Measurements from ENCODE around the gene WDR82. TPM values are rescaled to one million over a fixed set of nuclear protein-coding genes. Genes with fewer than 3 reads are reported as not detected.

WDR82 gene
- total RNA-seq, 2 experiments from 2014 or later, result 110 to 111 TPM

- ChIA-PET POLR2A (interaction anchor here (1.1 kb wide), 1 partner anchor 14 kb away, joined by 3 read pairs; no protein-coding TSS in a partner anchor), CTCF (interaction anchor here (1.3 to 11.6 kb wide), 5 partner anchors 8 to 105 kb away, joined by 3 to 148 read pairs (median 61); partner anchors contain the start of genes TLR9 and WDR82)
- Mint-ChIP-seq H3K36me3 (peaks cover 42% of the 10 kb centered on the region), H3K9me3 (no peaks in the 10 kb centered on the region), H3K27me3 (no peaks in the 10 kb centered on the region), H3K4me3 (no peak overlapping the region), H3K27ac (peak overlapping the region; percentile 74), H3K4me1 (ENCODE audit: low read depth) (peaks cover 50% of the 10 kb centered on the region)
- intact Hi-C loops (cut with micrococcal nuclease), result no loop called here
- DNase-seq, result no peak
These were observed 44.5 kb downstream of the WDR82 start for GRCh38 chr3:52233968-52234367.

- DNase-seq, result no peak
- Mint-ChIP-seq H3K27ac (no peak overlapping the region), H3K9me3 (no peaks in the 10 kb centered on the region), H3K27me3 (no peaks in the 10 kb centered on the region), H3K36me3 (peaks cover 37% of the 10 kb centered on the region), H3K4me1 (ENCODE audit: low read depth) (peaks cover 46% of the 10 kb centered on the region), H3K4me3 (no peak overlapping the region)
- POLR2A ChIA-PET, result interaction anchor here (1.8 to 2.6 kb wide), 2 partner anchors 20 to 46 kb away, joined by 6 to 16 read pairs; partner anchors contain the start of gene WDR82
- intact Hi-C loops (cut with micrococcal nuclease), result no loop called here
- CTCF ChIA-PET, result interaction anchor here (1.1 to 8.8 kb wide), 18 partner anchors 7 to 214 kb away, joined by 3 to 136 read pairs (median 14); partner anchors contain the start of genes GLYCTK, PPM1M, TLR9 and WDR82
These were observed 45.3 kb downstream of the WDR82 start for GRCh38 chr3:52233108-52233591.

- H3K4me1 Mint-ChIP-seq (ENCODE audit: low read depth), result peaks cover 41% of the 10 kb centered on the region
- no peaks in the 10 kb centered on the region for H3K27me3 Mint-ChIP-seq
- CTCF ChIA-PET, result interaction anchor here (0.6 to 8.8 kb wide), 30 partner anchors 9 to 215 kb away, joined by 3 to 136 read pairs (median 6); partner anchors contain the start of genes GLYCTK, PPM1M and WDR82
These were observed 46.0 kb downstream of the WDR82 start for GRCh38 chr3:52232279-52233107.

GRCh38 chr3:52231502-52232278, 46.8 kb downstream of the WDR82 start:
- intact Hi-C loops (cut with micrococcal nuclease), result loop anchor here (1.0 kb wide), 1 partner anchor 108 kb away; no protein-coding TSS in a partner anchor
- peaks cover 37% of the 10 kb centered on the region for H3K36me3 Mint-ChIP-seq
- ChIA-PET POLR2A (interaction anchor here (1.2 to 2.6 kb wide), 6 partner anchors 8 to 52 kb away, joined by 3 to 16 read pairs (median 5); partner anchors contain the start of gene WDR82), CTCF (interaction anchor here (0.6 to 8.8 kb wide), 37 partner anchors 9 to 216 kb away, joined by 3 to 136 read pairs (median 5); partner anchors contain the start of genes GLYCTK, PPM1M and WDR82)
- peak overlapping the region; percentile 73 for H3K27ac Mint-ChIP-seq
- H3K27me3 Mint-ChIP-seq, result no peaks in the 10 kb centered on the region
- DNase-seq, result peak; percentile 90
- no peak overlapping the region for H3K4me3 Mint-ChIP-seq
- no peaks in the 10 kb centered on the region for H3K9me3 Mint-ChIP-seq
- peaks cover 37% of the 10 kb centered on the region for H3K4me1 Mint-ChIP-seq (ENCODE audit: low read depth)

More at GRCh38 chr3:52232279-52233107, 46.0 kb downstream of the WDR82 start:
- intact Hi-C loops (cut with micrococcal nuclease), result no loop called here
- Mint-ChIP-seq H3K36me3 (peaks cover 37% of the 10 kb centered on the region), H3K4me3 (no peak overlapping the region), H3K9me3 (no peaks in the 10 kb centered on the region), H3K27ac (peak overlapping the region; percentile 38)
- POLR2A ChIA-PET, result interaction anchor here (1.4 to 2.6 kb wide), 5 partner anchors 12 to 51 kb away, joined by 3 to 16 read pairs (median 6); partner anchors contain the start of gene WDR82
- peak; percentile 64 for DNase-seq

- Mint-ChIP-seq H3K36me3 (peaks cover 35% of the 10 kb centered on the region), H3K27ac (peak overlapping the region; percentile 49), H3K27me3 (no peaks in the 10 kb centered on the region), H3K4me3 (no peak overlapping the region), H3K9me3 (no peaks in the 10 kb centered on the region), H3K4me1 (ENCODE audit: low read depth) (peaks cover 37% of the 10 kb centered on the region)
- DNase-seq, result no peak
- POLR2A ChIA-PET, result interaction anchor here (1.2 to 2.6 kb wide), 6 partner anchors 9 to 53 kb away, joined by 3 to 16 read pairs (median 5); partner anchors contain the start of gene WDR82
- CTCF ChIA-PET, result interaction anchor here (0.7 to 8.8 kb wide), 27 partner anchors 10 to 217 kb away, joined by 3 to 136 read pairs (median 7); partner anchors contain the start of genes GLYCTK, PPM1M and WDR82
- intact Hi-C loops (cut with micrococcal nuclease), result loop anchor here (1.0 kb wide), 1 partner anchor 108 kb away; no protein-coding TSS in a partner anchor
These were observed 47.5 kb downstream of the WDR82 start for GRCh38 chr3:52230889-52231499.

GRCh38 chr3:52230461-52230860, 48.0 kb downstream of the WDR82 start:
- Mint-ChIP-seq H3K4me3 (no peak overlapping the region), H3K27me3 (no peaks in the 10 kb centered on the region), H3K27ac (peak overlapping the region; percentile 49), H3K4me1 (ENCODE audit: low read depth) (peaks cover 37% of the 10 kb centered on the region), H3K36me3 (peaks cover 33% of the 10 kb centered on the region), H3K9me3 (no peaks in the 10 kb centered on the region)
- CTCF ChIA-PET, result interaction anchor here (0.9 to 8.8 kb wide), 12 partner anchors 10 to 218 kb away, joined by 4 to 136 read pairs (median 12); partner anchors contain the start of genes GLYCTK, PPM1M and WDR82
- intact Hi-C loops (cut with micrococcal nuclease), result no loop called here
- no peak for DNase-seq
- POLR2A ChIA-PET, result interaction anchor here (1.2 to 2.0 kb wide), 2 partner anchors 10 to 53 kb away, joined by 4 to 7 read pairs; no protein-coding TSS in a partner anchor

GRCh38 chr3:52229656-52230055, 48.8 kb downstream of the WDR82 start:
- peaks cover 33% of the 10 kb centered on the region for H3K36me3 Mint-ChIP-seq
- DNase-seq, result no peak
- POLR2A ChIA-PET, result no interaction called here
- H3K9me3 Mint-ChIP-seq, result no peaks in the 10 kb centered on the region
- intact Hi-C loops (cut with micrococcal nuclease), result no loop called here
- H3K27ac Mint-ChIP-seq, result no peak overlapping the region
- CTCF ChIA-PET, result interaction anchor here (1.0 to 8.8 kb wide), 3 partner anchors 9 to 110 kb away, joined by 5 to 136 read pairs (median 10); partner anchors contain the start of gene WDR82
- peaks cover 41% of the 10 kb centered on the region for H3K4me1 Mint-ChIP-seq (ENCODE audit: low read depth)
- no peaks in the 10 kb centered on the region for H3K27me3 Mint-ChIP-seq
- no peak overlapping the region for H3K4me3 Mint-ChIP-seq

GRCh38 chr3:52228751-52229291, 49.6 kb downstream of the WDR82 start:
- intact Hi-C loops (cut with micrococcal nuclease), result no loop called here
- POLR2A ChIA-PET, result interaction anchor here (0.5 kb wide), 1 partner anchor 10 kb away, joined by 3 read pairs; the partner anchor contains the start of gene TWF2

GRCh38 chr3:52228266-52228665, 50.2 kb downstream of the WDR82 start:
- no peak overlapping the region for H3K27ac Mint-ChIP-seq
- CTCF ChIA-PET, result interaction anchor here (1.9 to 8.8 kb wide), 2 partner anchors 8 to 111 kb away, joined by 10 to 136 read pairs; no protein-coding TSS in a partner anchor
- H3K9me3 Mint-ChIP-seq, result no peaks in the 10 kb centered on the region
- POLR2A ChIA-PET, result interaction anchor here (0.5 kb wide), 1 partner anchor 11 kb away, joined by 3 read pairs; the partner anchor contains the start of gene TWF2
- no peak for DNase-seq
- H3K27me3 Mint-ChIP-seq, result no peaks in the 10 kb centered on the region
- intact Hi-C loops (cut with micrococcal nuclease), result no loop called here
- peaks cover 46% of the 10 kb centered on the region for H3K4me1 Mint-ChIP-seq (ENCODE audit: low read depth)
- no peak overlapping the region for H3K4me3 Mint-ChIP-seq
- peaks cover 26% of the 10 kb centered on the region for H3K36me3 Mint-ChIP-seq

More at GRCh38 chr3:52228751-52229291, 49.6 kb downstream of the WDR82 start:
- no peaks in the 10 kb centered on the region for H3K27me3 Mint-ChIP-seq
- peaks cover 29% of the 10 kb centered on the region for H3K36me3 Mint-ChIP-seq
- peaks cover 42% of the 10 kb centered on the region for H3K4me1 Mint-ChIP-seq (ENCODE audit: low read depth)
- H3K4me3 Mint-ChIP-seq, result no peak overlapping the region
- CTCF ChIA-PET, result interaction anchor here (1.0 to 8.8 kb wide), 3 partner anchors 9 to 110 kb away, joined by 5 to 136 read pairs (median 10); partner anchors contain the start of gene WDR82
- H3K9me3 Mint-ChIP-seq, result no peaks in the 10 kb centered on the region
- DNase-seq, result no peak
- no peak overlapping the region for H3K27ac Mint-ChIP-seq

GRCh38 chr3:52227766-52228165, 50.7 kb downstream of the WDR82 start:
- Mint-ChIP-seq H3K9me3 (no peaks in the 10 kb centered on the region), H3K27ac (peak overlapping the region; percentile 6), H3K4me1 (ENCODE audit: low read depth) (peaks cover 51% of the 10 kb centered on the region), H3K27me3 (no peaks in the 10 kb centered on the region), H3K36me3 (peaks cover 25% of the 10 kb centered on the region), H3K4me3 (no peak overlapping the region)
- intact Hi-C loops (cut with micrococcal nuclease), result no loop called here
- CTCF ChIA-PET, result interaction anchor here (1.6 to 12.4 kb wide), 2 partner anchors 61 to 112 kb away, joined by 5 to 271 read pairs; no protein-coding TSS in a partner anchor
- no peak for DNase-seq
- POLR2A ChIA-PET, result interaction anchor here (0.8 to 1.1 kb wide), 2 partner anchors 19 to 112 kb away, joined by 3 read pairs; no protein-coding TSS in a partner anchor
